ENCODE data around the gene GPR12. TPM values are rescaled to one million over a fixed set of nuclear protein-coding genes. Genes with fewer than 3 reads are reported as not detected.
"Not testable (repeated sequence)": the region's sequence is repeated elsewhere in the genome, so short reads cannot be mapped to it uniquely, and the experiment has no call there.

Gene GPR12
- total RNA-seq, 2 donors from 2014 or later = 0.08 to 0.12 TPM

DNA sequence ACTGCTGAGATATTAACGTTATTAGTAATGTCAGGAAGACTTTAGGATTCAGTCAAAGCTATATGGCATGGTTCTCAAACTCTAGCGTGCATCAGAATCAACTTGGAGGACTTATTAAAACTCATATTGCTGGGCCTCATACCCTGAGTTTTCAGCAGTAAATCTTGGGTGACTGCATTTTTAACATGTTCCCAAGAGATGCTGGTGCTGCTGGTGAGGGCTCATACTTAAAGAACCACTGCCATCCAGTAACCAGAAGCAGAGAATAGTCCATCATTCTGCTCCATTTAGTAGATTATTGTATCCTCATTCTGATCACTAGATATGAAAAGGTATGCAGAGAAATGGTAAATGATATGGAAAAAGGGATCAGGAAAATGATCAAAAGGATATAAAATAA lies 7.9 kb downstream of the GPR12 start:
- DNase-seq (no peak), ATAC-seq (no peak)
- intact Hi-C loops (cut with DNase I, micrococcal nuclease) = no loop called here

DNA sequence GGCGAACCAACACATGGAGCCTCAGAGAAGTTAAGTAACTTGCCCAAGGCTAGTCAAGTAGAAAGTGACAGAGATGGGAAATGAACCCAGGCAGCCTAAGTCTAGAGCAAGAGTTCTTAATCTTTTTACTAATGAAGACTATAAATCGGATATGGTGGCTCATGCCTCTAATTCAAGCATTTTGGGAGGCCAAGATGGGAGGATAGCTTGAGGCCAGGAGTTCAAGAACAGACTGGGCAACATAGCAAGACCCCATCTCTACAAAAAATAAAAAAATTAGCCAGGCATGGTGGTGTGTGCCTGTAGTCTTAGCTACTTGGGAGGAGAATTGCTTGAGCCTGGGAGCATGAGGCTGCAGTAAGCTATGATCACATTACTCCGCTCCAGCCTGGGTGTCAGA lies 10.7 kb downstream of the GPR12 start:
- DNase-seq (no peak), ATAC-seq (no peak)
- intact Hi-C loops (cut with DNase I, micrococcal nuclease) = no loop called here

DNA sequence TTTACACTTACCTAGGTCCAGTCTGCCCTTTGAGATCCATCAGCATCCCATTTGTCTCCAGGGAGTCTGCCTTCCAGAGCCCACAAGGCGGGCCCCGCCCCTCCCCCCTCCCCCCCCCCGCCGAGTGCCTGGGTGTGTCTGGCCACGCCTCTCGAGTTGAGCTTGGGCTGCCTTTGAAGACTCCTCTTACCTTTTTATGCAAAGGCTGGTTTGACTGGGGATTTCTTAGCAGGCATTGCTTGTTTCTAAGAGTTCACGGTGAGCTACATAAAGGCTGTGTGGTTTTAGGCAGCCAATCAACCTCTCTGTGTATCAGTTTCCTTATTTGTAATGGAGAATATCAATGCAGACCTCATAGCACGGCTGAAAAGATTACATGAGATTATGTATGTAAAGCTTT lies 11.3 kb downstream of the GPR12 start:
- intact Hi-C loops (cut with DNase I, micrococcal nuclease) = no loop called here
- DNase-seq (no peak), ATAC-seq (no peak)

DNA sequence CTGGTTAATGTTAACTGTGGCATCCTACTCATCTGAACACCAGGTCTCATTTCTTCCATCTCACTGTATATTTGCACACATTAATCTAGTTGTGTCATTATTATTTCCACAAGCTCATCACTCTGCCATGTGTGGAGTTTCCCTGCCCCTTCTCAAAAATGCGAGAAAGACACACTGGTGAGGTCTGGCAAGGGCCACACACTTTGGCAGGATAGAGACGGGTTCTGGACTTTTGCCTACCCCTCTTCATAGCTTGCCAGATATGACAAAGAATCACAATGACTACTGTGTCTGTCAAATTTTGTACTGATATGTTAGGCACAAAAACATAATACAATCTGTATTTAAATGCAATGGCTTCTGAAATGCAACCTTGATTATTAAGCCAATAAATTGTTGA lies 12.9 kb downstream of the GPR12 start:
- ATAC-seq = no peak
- DNase-seq = no peak
- intact Hi-C loops (cut with DNase I, micrococcal nuclease) = no loop called here

DNA sequence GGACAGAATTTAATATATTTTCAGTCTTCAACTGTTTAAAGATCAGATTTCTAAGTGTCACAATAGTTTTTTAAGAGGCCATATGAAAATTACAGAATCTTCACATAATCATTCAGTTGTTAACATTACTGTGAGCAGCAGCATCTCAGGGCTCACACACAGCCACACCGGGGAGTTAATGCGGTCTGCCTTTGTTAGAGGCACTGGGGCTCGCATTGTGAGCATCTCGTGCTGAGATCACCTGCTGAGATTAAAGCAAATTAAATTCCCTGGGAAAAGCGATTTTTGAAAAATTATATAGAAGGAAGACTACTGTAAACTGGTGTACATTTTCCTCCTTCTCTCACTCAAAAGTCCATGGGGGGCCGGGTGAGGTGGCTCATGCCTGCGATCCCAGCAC lies 16.6 kb downstream of the GPR12 start:
- ATAC-seq = no peak
- intact Hi-C loops (cut with DNase I, micrococcal nuclease) = no loop called here
- DNase-seq = no peak

DNA sequence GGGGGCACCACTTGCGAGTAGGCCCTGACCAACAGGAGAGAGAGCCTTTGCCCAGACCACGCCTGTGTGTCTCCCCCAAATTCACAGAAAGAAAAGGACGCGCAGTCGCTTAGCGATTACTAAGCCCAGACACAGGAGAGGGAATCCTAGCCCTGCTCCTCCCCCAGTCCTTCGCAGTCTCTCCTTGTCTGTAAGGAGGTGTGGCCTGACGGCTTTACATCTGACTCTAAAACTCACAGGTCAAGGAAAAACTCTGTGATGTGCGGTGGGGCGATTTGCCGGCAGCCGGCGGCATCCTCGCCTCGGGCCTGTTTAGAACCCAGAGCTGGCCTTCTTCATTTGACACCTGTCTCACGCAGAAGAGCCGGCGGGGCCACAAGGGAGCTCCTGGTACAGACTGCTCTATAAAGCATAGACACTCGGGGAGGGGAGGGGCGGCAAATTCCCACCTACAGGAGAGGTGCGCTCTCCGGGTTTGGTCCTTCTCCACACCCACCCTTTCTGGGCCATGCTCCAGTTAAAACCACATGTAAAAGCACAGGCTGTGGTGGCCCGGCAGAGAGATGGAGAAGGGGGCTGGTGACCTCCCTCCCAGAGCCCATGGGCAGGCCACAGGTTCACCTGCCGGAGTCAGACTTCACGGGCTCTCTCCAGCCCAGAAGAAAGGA lies 17.8 kb downstream of the GPR12 start:
- no peak for ATAC-seq
- no peak for DNase-seq
- intact Hi-C loops (cut with DNase I, micrococcal nuclease) = no loop called here

DNA sequence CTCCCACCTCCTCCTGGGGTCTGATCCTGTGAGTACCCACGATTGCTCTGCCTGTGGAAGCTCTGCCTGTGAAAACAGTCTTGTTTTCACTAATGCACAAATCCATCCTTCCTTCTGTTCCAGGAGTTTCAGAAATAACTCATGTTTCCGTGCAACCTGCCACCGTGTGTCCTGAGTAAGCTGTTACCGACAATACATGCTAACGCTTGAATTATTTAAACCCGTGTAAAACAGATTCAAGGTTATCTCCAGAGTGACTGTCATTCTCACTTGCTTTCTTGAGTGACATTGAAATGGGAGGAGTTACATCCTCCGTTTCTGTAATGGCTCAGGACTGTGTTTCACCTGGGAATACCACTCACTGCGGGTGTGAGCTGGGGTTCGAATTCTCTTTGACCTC lies 24.9 kb downstream of the GPR12 start:
- ATAC-seq (no peak), DNase-seq (no peak)
- intact Hi-C loops (cut with DNase I, micrococcal nuclease) = no loop called here

DNA sequence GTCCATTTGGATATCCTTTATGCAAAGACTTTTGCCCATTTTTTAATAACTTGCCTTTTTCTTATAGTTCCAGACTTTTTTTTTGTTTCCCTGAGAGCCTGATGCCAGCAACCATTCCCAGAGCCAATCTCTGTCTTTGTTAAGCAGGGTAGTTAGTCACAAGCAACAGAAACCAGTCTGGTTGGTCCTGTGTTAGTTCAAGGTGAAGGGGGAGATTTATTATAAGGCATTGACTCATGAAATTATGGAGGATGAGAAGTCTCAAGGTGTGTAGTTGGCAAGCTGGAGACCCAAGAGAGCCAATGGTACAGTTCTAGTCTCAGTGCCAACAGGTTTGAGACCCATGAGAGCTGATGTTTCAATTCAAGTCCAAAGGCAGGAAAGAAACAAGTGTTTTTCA lies 33.0 kb downstream of the GPR12 start:
- intact Hi-C loops (cut with DNase I, micrococcal nuclease) = no loop called here
- DNase-seq = no peak
- ATAC-seq = no peak

DNA sequence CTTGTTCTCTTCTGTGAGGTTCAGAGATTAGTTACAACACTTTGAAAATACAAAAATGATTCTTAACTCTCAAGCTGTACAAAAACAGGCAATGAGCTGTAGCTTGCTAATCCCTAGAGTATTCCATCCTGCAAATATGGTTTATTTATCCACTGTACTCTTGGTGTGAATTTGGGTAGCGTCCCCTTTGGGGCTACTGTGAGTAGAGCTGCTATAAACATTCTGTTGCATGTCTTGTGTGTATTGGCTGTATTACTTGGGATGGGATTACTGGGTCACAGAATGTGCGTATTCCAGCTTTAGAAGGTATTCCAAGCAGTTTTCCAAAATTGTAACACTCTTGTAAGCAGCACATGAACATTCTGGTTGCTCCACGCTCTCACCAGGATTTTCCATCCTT lies 33.5 kb downstream of the GPR12 start:
- intact Hi-C loops (cut with DNase I, micrococcal nuclease) = no loop called here
- DNase-seq (no peak), ATAC-seq (no peak)

DNA sequence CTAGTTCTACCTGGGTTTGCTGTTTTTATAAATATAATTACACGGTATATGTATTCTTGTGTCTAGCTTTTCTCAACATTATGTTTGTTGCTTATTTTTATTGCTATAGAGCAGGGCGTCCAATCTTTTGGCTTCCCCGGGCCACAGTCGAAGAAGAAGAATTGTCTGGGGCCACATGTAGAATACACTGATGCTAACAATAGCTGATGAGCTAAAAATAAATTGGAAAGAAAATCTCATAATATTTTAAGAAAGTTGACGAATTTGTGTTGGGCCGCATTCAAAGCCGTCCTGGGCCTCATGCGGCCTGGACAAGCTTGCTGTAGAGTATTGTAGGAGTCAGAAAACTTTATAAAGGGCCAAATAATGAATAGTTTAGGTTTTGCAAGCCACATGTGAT lies 33.9 kb downstream of the GPR12 start:
- intact Hi-C loops (cut with DNase I, micrococcal nuclease) = no loop called here
- no peak for DNase-seq
- no peak for ATAC-seq

DNA sequence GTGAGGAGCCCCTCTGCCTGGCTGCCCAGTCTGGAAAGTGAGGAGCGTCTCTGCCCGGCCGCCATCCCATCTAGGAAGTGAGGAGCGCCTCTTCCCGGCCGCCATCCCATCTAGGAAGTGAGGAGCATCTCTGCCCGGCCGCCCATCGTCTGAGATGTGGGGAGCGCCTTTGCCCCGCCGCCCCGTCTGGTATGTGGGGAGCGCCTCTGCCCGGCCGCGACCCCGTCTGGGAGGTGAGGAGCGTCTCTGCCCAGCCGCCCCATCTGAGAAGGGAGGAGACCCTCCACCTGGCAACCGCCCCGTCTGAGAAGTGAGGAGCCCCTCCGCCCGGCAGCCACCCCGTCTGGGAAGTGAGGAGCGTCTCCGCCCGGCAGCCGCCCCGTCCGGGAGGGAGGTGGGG lies 37.0 kb downstream of the GPR12 start:
- ATAC-seq; intact Hi-C loops (cut with DNase I, micrococcal nuclease); DNase-seq: not testable (repeated sequence)

DNA sequence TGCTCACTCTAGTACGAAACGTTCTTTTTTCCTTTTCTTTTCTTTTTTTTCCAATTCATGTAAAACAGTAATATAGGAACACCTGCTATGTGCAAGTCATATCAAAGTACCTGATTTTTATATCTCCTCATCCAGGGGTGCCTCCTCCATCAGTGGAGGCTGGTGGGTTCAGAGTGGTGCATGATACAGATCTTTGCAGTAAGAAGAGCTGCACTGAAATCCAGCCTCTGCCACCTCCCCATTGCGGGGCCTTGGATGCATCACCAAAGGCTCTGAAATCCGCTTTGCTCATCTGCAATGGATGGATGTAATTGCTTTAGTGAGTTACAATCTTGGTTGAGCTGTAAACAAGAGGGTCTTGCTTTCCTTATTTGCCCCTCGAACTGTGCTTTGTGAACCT lies 38.3 kb downstream of the GPR12 start:
- DNase-seq (no peak), ATAC-seq (no peak)
- intact Hi-C loops (cut with DNase I, micrococcal nuclease) = no loop called here

DNA sequence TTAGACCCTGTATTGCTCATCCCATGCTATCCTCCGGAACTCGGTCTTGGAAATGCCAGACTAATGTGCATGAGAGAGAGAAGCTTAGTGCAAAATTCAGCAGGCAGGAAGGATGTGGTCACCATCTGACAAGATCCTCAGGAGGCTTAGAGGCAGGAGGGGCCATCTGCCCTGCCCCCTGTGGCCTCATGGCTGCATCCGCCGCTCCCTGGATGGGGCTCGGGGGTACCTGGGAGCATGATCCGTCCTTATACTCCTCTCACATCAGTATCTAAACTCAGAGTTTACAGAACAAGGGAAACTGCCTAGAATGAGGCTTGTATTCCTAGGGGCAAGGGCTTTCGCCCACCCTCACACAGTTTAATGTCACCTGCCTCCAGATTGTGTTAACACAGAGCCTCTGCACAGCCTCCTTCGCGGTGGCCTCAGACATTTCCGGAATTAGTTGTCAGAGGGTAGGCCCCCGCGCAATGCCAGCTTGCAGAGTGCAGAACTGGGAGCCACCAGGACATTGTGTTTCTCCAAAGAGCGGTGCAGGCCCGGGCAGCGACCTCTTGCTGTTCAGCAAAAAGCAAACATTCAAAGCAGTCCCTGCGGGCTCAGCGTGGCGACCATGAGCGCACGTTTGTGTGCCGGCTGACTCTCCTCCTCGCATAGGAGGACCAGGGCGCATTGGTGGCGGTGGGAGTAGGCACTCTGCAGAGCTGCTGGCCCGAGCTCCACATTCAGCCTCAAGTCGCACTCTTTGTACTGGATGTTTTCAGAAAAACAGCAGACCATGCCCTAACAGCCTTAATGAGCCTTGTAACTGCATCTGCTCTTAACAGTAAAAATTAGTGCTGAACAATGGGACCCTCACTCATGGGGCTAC lies 39.1 kb downstream of the GPR12 start:
- DNase-seq (peak in 1 of 2 donors; percentile 20), ATAC-seq (no peak)
- intact Hi-C loops (cut with DNase I, micrococcal nuclease) = no loop called here

DNA sequence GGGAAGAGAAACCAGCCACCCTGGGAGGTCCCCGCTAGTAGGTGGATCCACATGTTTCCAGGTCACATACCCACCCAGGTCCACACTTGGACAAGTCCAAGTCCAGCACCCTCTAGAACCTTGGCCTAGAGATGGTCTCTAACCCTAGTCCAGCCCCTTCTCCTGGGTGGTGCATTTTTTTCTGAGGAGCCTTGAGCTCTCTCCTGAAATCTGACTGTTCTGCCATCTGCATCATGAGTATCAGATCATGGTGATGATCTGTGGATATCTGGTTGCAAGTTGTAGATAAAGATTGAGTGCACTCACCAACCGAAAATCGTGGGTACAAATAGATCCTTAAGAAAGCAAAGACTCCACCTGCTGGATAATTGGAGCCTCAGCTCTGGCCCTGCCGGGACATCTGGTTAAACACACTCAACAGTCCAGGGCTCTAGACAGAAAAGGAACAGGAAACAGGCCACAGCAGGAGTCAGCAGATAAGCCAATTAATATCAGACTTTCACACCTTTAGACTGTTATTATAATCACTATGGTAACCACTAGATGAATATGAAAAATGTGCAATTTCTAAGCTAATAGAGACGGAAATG lies 41.1 kb downstream of the GPR12 start:
- intact Hi-C loops (cut with DNase I, micrococcal nuclease) = loop anchor here in 1 of 2 donors (10.0 kb wide), 1 partner anchor 205 kb away; no protein-coding TSS in a partner anchor
- DNase-seq (no peak), ATAC-seq (no peak)

DNA sequence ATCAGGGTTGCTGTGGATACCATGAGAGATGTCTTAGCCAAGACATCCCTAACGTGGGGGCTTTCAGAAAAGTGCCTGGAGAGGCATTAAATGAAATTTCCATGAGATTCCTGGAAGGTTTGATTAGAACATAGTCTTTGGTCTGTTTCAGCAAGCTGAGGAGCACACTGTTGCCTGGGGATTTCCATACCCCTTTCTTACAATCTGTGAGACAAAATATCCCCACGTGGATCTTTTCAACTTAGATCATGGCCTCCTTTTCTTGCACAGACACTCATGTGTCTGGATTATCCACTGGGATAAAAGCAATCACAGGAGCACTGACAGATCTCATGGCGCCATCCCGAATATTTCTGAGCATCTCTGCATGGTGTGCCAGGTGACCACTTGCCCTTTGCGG lies 41.7 kb downstream of the GPR12 start:
- DNase-seq (no peak), ATAC-seq (no peak)
- intact Hi-C loops (cut with DNase I, micrococcal nuclease) = loop anchor here in 1 of 2 donors (10.0 kb wide), 1 partner anchor 206 kb away; no protein-coding TSS in a partner anchor

DNA sequence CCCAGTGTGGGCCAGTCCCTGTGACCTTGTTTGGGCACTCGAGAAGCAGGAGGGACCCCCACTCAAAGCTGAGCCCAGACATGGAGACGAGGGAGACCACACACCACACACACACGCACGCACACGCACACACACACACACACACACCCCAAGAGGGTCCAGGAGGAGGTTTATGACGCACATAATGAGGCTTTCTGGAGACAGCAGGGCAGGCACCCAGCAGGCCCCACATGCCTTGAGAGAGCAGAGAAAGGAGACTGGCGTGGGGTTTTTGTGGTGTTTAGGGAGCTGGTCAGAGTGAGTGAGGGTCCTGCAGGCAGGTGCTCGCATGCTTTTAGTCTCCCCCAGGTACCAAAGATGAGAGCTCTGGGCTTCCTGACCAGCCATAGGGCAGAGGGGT lies 42.4 kb downstream of the GPR12 start:
- ATAC-seq (no peak), DNase-seq (no peak)
- intact Hi-C loops (cut with DNase I, micrococcal nuclease) = loop anchor here in 1 of 2 donors (10.0 kb wide), 1 partner anchor 207 kb away; no protein-coding TSS in a partner anchor

DNA sequence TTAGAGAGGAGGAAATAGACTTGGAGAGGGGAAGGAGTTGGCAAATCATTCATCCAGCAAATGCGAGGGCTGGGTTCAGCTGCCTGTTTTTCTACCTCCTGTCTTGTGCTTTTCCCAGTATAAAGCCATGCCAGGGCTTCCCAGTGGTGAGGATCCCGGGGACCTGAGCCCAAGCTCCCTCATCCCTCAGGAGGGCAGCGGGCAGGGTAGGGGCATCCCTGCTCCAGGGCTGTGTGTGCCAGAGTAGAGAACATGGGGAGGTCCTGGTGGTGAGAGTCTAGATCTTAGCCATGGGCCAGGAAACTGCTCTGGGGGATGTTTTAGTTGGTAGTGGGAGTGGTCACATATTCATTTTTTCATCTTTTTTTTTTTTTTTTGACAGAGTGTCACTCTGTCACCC lies 43.6 kb downstream of the GPR12 start:
- intact Hi-C loops (cut with DNase I, micrococcal nuclease) = loop anchor here in 1 of 2 donors (10.0 kb wide), 1 partner anchor 208 kb away; no protein-coding TSS in a partner anchor
- no peak for ATAC-seq
- DNase-seq = no peak

DNA sequence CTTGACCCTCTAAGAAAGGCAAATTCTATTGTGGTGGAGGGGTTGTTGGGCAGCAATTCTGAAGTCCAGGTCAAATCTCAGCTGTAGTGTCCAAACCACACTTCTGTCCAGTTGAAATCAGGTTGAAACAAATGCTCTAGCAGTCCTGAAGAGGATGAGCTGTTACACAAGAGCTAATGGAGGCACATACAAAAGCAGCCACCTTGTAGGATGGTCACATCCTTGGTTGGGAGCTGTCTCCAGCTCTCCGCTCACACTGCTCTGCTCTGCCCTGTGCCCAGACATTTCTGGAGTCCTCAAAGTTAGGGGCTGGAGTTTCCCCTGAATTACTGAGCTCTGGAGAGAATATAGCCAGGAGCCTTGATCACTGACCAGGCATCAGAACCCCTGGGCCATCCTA lies 47.2 kb downstream of the GPR12 start:
- ATAC-seq (no peak), DNase-seq (no peak)
- intact Hi-C loops (cut with DNase I, micrococcal nuclease) = loop anchor here in 1 of 2 donors (10.0 kb wide), 1 partner anchor 211 kb away; no protein-coding TSS in a partner anchor

DNA sequence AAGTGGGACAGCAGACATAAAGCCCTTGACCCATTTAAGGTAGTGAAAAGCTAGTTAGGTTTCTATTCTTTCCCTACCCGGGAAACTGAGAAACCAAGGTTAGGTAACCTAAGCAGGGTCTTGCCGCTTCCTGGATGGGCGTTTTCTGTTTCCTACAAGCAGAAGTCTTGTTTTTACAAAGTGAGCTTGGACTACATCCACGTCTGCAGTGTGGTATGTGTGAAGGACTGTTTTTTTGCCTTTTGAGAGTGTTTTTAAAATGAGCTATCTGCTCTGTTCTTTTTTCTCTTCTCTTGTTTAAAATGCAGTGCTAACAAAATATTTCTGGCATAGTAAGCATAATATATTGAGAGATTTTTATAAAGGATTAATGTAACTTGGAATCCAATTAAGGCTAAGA lies 49.4 kb downstream of the GPR12 start:
- intact Hi-C loops (cut with DNase I, micrococcal nuclease) = loop anchor here in 1 of 2 donors (10.0 kb wide), 1 partner anchor 214 kb away; no protein-coding TSS in a partner anchor
- no peak for ATAC-seq
- no peak for DNase-seq

DNA sequence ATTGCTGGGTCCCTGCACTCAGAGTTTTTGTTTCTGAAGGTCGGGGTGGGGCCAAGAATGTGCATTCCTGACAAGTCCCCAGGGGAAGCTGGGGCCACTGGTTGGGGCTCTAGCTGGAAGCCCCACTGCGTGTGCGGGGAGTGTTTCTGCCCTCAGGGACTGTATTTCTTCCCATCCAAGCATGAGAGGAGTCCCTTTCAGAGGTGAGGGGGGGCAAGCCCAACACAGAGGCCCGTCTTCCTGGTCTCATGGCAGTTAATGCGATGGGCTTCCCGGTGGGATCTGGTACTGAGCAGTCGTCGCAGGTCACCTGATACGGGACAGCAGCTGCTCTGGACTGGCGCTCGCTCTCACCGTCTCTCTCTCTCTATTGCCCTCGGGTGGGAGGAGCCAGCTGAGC lies 50.4 kb downstream of the GPR12 start:
- intact Hi-C loops (cut with DNase I, micrococcal nuclease) = loop anchor here in 1 of 2 donors (10.0 kb wide), 1 partner anchor 215 kb away; no protein-coding TSS in a partner anchor
- DNase-seq (no peak), ATAC-seq (no peak)
